ENCODE results near the gene NUTM1. TPM values are rescaled to one million over a fixed set of nuclear protein-coding genes. Genes with fewer than 3 reads are reported as not detected.

NUTM1 gene
- total RNA-seq, 1 donor from 2014 or later, result not detected

DNA sequence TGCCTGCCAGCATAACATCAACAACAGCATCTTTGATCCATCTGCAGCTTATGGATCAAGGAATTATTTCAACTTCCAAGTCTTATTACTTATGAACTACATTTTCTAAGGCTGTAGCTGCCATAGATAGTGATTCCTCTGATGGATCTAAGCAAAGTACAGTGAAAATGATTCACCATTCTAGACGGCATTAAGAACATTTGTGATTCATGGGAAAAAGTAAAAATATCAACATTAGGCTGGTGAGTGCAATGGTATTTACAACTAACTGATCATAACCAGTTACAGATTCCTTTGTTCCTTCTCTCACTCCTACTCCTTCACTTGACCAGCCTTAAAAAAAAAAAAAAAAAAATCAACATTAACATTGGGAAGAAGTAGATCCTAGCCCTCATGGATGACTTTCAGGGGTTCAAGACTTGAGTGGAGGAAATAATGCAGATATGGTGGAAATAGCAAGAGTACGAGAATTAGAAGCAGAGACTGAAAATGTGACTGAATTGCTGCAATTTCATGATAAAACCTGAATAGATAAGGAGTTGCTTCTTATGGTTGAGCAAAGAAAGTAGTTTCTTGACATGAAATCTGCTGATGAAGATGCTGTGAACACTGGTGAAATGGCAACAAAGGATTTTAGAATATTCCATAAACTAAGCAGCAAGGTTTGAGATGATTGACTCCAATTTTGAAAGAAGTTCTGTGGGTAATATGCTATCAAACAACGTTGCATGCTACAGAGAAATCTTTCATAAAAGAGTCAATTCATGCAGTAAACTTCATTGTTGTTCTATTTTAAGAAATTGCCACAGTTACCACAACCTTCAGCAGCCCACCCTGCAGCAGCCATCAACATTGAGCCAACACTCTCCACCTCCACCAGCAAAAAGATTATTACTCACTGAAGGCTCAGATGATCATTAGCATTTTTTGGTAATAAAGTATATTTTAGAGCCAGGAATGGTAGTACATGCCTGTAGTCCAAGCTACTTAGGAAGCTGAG, 28.3 kb upstream of the NUTM1 start:
- Mint-ChIP-seq H3K27me3 (ENCODE audit: unreplicated experiment) (no peaks in the 10 kb centered on the region), H3K27ac (ENCODE audit: unreplicated experiment) (no peak overlapping the region), H3K4me3 (ENCODE audit: unreplicated experiment) (no peak overlapping the region), H3K36me3 (ENCODE audit: low read depth, unreplicated experiment) (no peaks in the 10 kb centered on the region), H3K9me3 (ENCODE audit: unreplicated experiment) (no peaks in the 10 kb centered on the region), H3K4me1 (ENCODE audit: unreplicated experiment) (peaks cover 18% of the 10 kb centered on the region)
- no peak for DNase-seq (ENCODE audit: low spot score)
- no peak for TF ChIP-seq CTCF (IDR thresholded peaks at IDR 0.05; ENCODE audit: unreplicated experiment)

- no peaks in the 10 kb centered on the region for H3K27me3 Mint-ChIP-seq (ENCODE audit: unreplicated experiment)
- H3K4me3 Mint-ChIP-seq (ENCODE audit: unreplicated experiment), result peak overlapping the region; percentile 90
- no peaks in the 10 kb centered on the region for H3K9me3 Mint-ChIP-seq (ENCODE audit: unreplicated experiment)
- peak overlapping the region; percentile 92 for H3K27ac Mint-ChIP-seq (ENCODE audit: unreplicated experiment)
- TF ChIP-seq CTCF (IDR thresholded peaks at IDR 0.05; ENCODE audit: unreplicated experiment), result no peak
- DNase-seq (ENCODE audit: low spot score), result peak; percentile 21
- H3K4me1 Mint-ChIP-seq (ENCODE audit: unreplicated experiment), result peaks cover 11% of the 10 kb centered on the region
- H3K36me3 Mint-ChIP-seq (ENCODE audit: low read depth, unreplicated experiment), result no peaks in the 10 kb centered on the region
Measured at GRCh38 chr15:34318277-34319079, 24.6 kb upstream of the NUTM1 start.

DNA sequence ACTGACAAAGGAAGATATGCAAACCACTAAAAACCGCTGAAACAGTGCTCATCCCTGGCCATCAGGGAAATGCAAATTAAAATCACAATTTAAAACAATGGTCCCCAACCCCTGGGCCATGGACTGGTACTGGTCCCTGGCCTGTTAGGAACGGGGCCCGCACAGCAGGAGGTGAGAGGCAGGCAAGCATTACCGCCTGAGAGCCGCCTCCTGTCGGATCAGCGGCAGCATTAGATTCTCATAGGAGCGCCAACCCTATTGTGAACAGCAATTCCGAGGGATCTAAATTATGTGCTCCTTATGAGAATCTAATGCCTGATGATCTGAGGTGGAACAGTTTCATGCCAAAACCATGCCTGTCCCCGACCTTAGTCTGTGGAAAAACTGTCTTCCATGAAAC, 19.9 kb upstream of the NUTM1 start:
- H3K36me3 Mint-ChIP-seq (ENCODE audit: low read depth, unreplicated experiment), result no peaks in the 10 kb centered on the region
- TF ChIP-seq CTCF (IDR thresholded peaks at IDR 0.05; ENCODE audit: unreplicated experiment), result no peak
- H3K27ac Mint-ChIP-seq (ENCODE audit: unreplicated experiment), result no peak overlapping the region
- no peak overlapping the region for H3K4me3 Mint-ChIP-seq (ENCODE audit: unreplicated experiment)
- no peak for DNase-seq (ENCODE audit: low spot score)
- peaks cover 8% of the 10 kb centered on the region for H3K4me1 Mint-ChIP-seq (ENCODE audit: unreplicated experiment)
- H3K9me3 Mint-ChIP-seq (ENCODE audit: unreplicated experiment), result no peaks in the 10 kb centered on the region
- H3K27me3 Mint-ChIP-seq (ENCODE audit: unreplicated experiment), result no peaks in the 10 kb centered on the region

- TF ChIP-seq CTCF (IDR thresholded peaks at IDR 0.05; ENCODE audit: unreplicated experiment), result no peak
- Mint-ChIP-seq H3K9me3 (ENCODE audit: unreplicated experiment) (no peaks in the 10 kb centered on the region), H3K27me3 (ENCODE audit: unreplicated experiment) (peaks cover 1% of the 10 kb centered on the region), H3K36me3 (ENCODE audit: low read depth, unreplicated experiment) (no peaks in the 10 kb centered on the region), H3K27ac (ENCODE audit: unreplicated experiment) (no peak overlapping the region), H3K4me1 (ENCODE audit: unreplicated experiment) (no peaks in the 10 kb centered on the region), H3K4me3 (ENCODE audit: unreplicated experiment) (no peak overlapping the region)
- no peak for DNase-seq (ENCODE audit: low spot score)
Measured at GRCh38 chr15:34324933-34325332, 18.2 kb upstream of the NUTM1 start.
